ENCODE results near the gene VPS13A.

Gene VPS13A

GRCh38 chr9:77449240-77450084, 272.1 kb downstream of the VPS13A start:
- ChIA-PET CTCF (interaction anchor here (0.5 to 1.4 kb wide), 4 partner anchors 16 to 302 kb away, joined by 3 to 5 read pairs (median 4); no protein-coding TSS in a partner anchor), POLR2A (no interaction called here)
- H3K4me1 ChIP-seq (ENCODE audit: control insufficient read depth, insufficient read depth, low read length): no peaks in the 10 kb centered on the region
- no peak overlapping the region for H3K27ac ChIP-seq (ENCODE audit: extremely low read depth, low read depth, low read length)
- H3K36me3 ChIP-seq (ENCODE audit: control insufficient read depth in 2 of 2, insufficient read depth in 1 of 2, low read length in 2 of 2): no peaks in the 10 kb centered on the region
- H3K4me3 ChIP-seq (ENCODE audit: low read depth, low read length): no peak overlapping the region
- no peaks in the 10 kb centered on the region for H3K9me3 ChIP-seq (ENCODE audit: control insufficient read depth, insufficient read depth, low read depth, low read length)
- no peak for TF ChIP-seq YY1 (tag by site-specific recombination; IDR thresholded peaks at IDR 0.05)
- no peak for TF ChIP-seq ZNF843 (tag by site-specific recombination; IDR thresholded peaks at IDR 0.05)
- TF ChIP-seq SP2 (tag by site-specific recombination; IDR thresholded peaks at IDR 0.05): no peak
- TF ChIP-seq MYNN (tag by site-specific recombination; IDR thresholded peaks at IDR 0.05; ENCODE audit: borderline replicate concordance): no peak
- TF ChIP-seq ZNF239 (tag by site-specific recombination; IDR thresholded peaks at IDR 0.05): no peak
- no peak for TF ChIP-seq ZNF549 (tag by site-specific recombination; IDR thresholded peaks at IDR 0.05)
- no peak for TF ChIP-seq ZNF398 (tag by site-specific recombination; IDR thresholded peaks at IDR 0.05)
- no peak for TF ChIP-seq SP7 (tag by site-specific recombination; IDR thresholded peaks at IDR 0.05)
- TF ChIP-seq TRIM28 (IDR thresholded peaks at IDR 0.05; ENCODE audit: borderline replicate concordance, low read length): no peak
- no peak for TF ChIP-seq ZSCAN16 (tag by site-specific recombination; IDR thresholded peaks at IDR 0.05)
- TF ChIP-seq ZNF311 (tag by site-specific recombination; IDR thresholded peaks at IDR 0.05; ENCODE audit: borderline replicate concordance): no peak
- no peak for TF ChIP-seq WT1 (tag by site-specific recombination; IDR thresholded peaks at IDR 0.05)
- TF ChIP-seq HOXD13 (CRISPR knock-in tag; IDR thresholded peaks at IDR 0.05; ENCODE audit: borderline replicate concordance): no peak

- no peak overlapping the region for H3K27ac ChIP-seq (ENCODE audit: extremely low read depth, low read depth, low read length)
- no peaks in the 10 kb centered on the region for H3K9me3 ChIP-seq (ENCODE audit: control insufficient read depth, insufficient read depth, low read depth, low read length)
- no peak overlapping the region for H3K4me3 ChIP-seq (ENCODE audit: low read depth, low read length)
- POLR2A ChIA-PET: no interaction called here
- no peak for TF ChIP-seq ZFP69B (tag by site-specific recombination; IDR thresholded peaks at IDR 0.05)
- TF ChIP-seq ZNF677 (tag by site-specific recombination; IDR thresholded peaks at IDR 0.05): no peak
- TF ChIP-seq KLF1 (tag by site-specific recombination; IDR thresholded peaks at IDR 0.05): no peak
- no peak for TF ChIP-seq SCRT2 (tag by site-specific recombination; IDR thresholded peaks at IDR 0.05)
- no peak for TF ChIP-seq ZNF280C (tag by site-specific recombination; IDR thresholded peaks at IDR 0.05)
- H3K4me1 ChIP-seq (ENCODE audit: control insufficient read depth, insufficient read depth, low read length): no peaks in the 10 kb centered on the region
- CTCF ChIA-PET: interaction anchor here (0.5 to 1.4 kb wide), 5 partner anchors 9 to 301 kb away, joined by 3 to 5 read pairs (median 3); no protein-coding TSS in a partner anchor
- H3K36me3 ChIP-seq (ENCODE audit: control insufficient read depth in 2 of 2, insufficient read depth in 1 of 2, low read length in 2 of 2): no peaks in the 10 kb centered on the region
Measured at GRCh38 chr9:77450085-77450475, 272.7 kb downstream of the VPS13A start.

- CTCF ChIA-PET: interaction anchor here (0.8 to 1.5 kb wide), 2 partner anchors 18 to 300 kb away, joined by 3 to 4 read pairs; no protein-coding TSS in a partner anchor
- Histone ChIP-seq H3K4me3 (ENCODE audit: low read depth, low read length) (no peak overlapping the region), H3K4me1 (ENCODE audit: control insufficient read depth, insufficient read depth, low read length) (no peaks in the 10 kb centered on the region), H3K9me3 (ENCODE audit: control insufficient read depth, insufficient read depth, low read depth, low read length) (no peaks in the 10 kb centered on the region), H3K27ac (ENCODE audit: extremely low read depth, low read depth, low read length) (no peak overlapping the region), H3K36me3 (ENCODE audit: control insufficient read depth in 2 of 2, insufficient read depth in 1 of 2, low read length in 2 of 2) (no peaks in the 10 kb centered on the region)
- POLR2A ChIA-PET: no interaction called here
- TF ChIP-seq SP2 (tag by site-specific recombination; IDR thresholded peaks at IDR 0.05) (no peak), ZNF211 (tag by site-specific recombination; IDR thresholded peaks at IDR 0.05; ENCODE audit: low read depth) (no peak), BCL11A (tag by site-specific recombination; IDR thresholded peaks at IDR 0.05; ENCODE audit: low read depth) (no peak), ZBTB44 (tag by site-specific recombination; IDR thresholded peaks at IDR 0.05) (no peak), KLF7 (tag by site-specific recombination; IDR thresholded peaks at IDR 0.05; ENCODE audit: borderline replicate concordance) (no peak), ZNF112 (tag by site-specific recombination; IDR thresholded peaks at IDR 0.05) (no peak)
Measured at GRCh38 chr9:77451507-77451906, 274.2 kb downstream of the VPS13A start.

All from HEK293 (cell line).